IPS-NIHi11 (cell line): ENCODE measurements around the gene KSR2.

Experiments
- DNase-seq: peaks from one replicate; pipeline ENCODE4 v3.0.0; 2012; ENCODE audit warnings: mixed read lengths, low spot score

KSR2 gene

DNA sequence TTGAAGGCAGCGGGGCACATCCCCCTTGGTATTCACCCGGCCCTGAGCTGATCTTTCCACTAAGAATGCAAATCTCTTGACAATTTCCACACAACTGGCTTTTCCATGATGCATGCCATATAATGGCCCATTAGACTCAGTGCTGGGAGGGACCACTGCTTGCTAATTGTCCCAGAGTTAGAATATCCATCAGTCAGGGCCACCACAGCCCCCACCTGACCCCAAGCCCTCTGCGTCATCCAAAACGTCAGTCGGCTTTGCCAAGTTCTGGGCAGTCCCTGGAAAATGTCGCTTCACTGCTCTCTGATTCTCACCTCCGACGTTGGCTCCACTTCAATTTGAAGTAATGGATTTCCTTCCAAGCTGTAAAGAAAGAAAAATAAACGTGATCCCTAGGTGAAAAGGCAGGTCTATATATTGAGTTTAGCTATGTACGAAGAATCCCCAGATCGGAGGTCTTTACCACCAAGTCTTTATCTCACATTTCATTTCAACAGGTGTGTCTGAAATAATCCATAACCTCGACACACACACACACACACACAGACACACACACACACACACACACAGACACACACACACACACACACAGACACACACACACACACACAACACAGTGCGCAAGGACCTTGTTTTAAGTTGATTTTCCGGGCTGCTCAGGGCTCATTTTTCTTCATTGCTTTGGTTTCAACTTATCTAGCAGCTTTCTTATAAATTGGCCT, 441.9 kb downstream of the KSR2 start:
- no peak for DNase-seq

DNA sequence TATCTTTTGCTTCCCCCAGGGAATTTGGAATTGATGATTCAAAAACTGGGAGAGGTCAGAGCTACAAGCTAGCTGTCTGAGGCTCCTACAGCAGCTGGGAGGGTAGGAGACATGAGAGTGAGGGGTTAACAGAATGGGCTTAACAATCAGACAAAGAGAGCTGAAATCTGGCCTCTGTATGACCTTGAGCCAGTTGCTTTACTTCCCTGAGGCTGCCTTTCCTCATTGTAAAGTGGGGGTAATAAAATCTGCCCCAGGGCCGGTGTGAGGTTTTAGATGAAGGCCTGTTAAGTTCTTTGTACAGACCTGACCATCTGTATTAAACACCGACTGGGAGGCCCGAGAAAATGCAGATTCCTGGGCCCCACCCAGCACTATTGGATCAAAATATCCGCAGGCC, 443.0 kb downstream of the KSR2 start:
- no peak for DNase-seq

DNA sequence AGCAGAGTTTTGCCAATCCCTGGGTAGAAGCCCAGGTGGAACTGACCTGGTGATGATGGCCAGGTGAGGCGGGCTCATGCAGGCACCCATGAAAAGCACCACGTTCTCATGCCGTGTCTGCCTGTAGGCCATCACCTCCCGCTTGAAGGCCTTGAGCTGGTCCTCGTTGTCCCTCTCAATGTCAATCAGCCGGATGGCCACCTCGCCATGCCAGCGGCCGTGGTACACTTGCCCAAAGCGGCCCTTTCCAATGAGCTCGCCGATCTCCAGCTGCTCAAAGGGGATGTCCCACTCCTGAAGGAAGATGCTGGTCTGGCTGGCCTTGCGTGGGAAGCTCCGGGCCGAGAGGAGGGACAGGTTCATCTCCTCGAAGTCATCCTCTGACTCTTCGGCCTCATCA, 444.0 kb downstream of the KSR2 start:
- no peak for DNase-seq

DNA sequence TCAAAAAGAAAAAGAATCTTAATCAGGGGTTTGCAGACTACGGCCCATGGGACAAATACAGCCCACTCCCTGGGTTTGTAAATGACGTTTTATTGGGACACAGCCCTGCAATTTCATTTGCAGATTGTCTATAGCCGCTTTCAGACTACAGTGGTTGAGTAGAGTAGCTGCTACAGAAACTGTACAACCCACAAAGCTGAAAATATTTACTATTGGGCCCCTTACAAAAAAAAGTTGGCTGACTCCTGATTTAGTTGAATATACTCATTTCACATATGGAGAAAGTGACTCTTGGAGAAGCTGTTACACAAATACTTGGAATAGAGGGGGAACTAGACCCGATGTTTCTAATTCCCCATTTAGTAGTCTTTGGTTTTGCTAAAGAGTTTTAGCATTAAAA, 444.8 kb downstream of the KSR2 start:
- DNase-seq: no peak

DNA sequence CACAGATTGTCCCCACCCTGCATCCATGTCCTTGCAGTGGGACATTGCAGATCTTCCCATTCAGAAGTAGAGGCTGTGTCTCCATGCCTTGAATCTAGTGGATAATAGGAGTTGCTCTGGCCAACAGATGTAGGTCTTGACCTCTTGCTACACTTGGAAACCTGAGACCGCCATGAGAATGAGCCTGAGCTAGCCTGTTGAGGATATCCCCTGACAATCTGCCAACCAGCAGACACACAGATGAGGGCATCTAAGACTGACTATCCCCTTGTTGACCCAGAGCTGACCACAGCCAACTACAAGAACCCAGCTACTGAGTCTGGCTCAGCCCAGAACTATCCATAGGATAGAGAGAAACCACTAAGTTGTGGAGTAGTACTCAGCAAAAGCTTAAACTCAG, 446.2 kb downstream of the KSR2 start:
- DNase-seq: no peak

DNA sequence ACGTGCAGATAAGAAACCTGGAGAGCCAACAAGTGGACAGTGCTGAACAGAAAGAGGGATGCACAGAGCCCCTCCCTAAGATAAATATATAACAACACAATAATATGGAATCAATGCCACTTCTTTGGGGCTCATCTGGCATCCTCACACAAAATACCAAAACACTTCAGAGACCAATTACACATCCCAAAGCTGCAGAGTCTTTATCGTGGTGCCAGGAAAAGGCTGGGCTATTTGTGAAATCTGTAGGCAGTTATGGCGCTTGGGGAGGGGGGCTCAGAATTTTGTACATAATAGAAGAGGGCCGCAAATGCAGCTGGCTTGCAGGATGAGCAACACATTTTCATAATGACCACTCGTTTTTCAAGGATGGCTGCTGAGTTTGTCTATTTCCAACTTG, 446.9 kb downstream of the KSR2 start:
- DNase-seq: no peak

DNA sequence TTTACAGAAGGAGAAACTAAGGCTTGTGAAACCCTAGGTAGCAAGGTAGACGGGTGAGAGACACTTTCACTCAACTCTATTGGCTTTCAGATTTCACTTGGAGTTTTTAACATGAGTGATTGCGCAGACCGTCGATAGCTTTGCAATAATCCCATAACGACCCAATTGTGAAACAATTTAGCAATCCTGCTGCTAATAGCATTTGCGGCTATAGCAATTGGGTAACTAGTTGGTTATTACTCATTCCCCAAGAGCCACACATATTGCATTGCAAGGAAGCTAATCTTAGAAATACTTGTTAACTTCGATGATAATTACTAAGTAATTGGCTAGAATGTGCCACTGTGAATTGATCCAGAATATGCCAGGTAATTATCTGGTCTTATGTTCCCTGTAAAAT, 447.4 kb downstream of the KSR2 start:
- DNase-seq: no peak

DNA sequence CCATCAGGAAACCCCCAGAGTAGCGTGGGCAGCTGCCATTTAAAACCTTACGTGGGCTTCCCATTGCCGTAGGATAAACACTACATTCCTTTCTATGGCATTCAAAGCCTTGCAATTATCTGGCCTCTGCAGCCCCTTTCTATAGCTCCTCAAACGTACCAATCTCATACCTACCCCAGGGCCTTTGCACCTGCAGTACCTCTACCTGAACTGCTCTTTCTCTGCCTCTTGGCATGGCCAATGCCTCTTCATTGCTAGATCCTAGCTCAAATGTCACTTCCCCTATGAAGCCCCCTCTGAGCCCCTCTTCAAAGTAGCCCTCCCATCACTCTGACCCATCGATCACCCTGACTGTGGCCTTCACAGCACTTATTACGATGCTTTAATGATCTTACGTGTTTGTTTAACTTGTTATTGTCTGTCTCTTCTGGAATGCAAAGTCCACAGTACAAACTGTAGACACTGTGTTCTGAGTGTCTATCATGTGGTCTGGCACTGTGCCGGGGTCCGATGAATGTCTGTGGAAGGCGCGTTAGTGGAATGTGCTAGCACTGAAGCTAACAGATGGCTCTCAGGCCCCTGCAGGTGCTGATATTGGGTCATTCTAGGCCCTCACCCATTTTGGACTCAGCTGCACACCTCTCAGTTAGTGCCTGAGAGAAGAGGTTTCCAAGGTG, 450.1 kb downstream of the KSR2 start:
- DNase-seq: no peak

DNA sequence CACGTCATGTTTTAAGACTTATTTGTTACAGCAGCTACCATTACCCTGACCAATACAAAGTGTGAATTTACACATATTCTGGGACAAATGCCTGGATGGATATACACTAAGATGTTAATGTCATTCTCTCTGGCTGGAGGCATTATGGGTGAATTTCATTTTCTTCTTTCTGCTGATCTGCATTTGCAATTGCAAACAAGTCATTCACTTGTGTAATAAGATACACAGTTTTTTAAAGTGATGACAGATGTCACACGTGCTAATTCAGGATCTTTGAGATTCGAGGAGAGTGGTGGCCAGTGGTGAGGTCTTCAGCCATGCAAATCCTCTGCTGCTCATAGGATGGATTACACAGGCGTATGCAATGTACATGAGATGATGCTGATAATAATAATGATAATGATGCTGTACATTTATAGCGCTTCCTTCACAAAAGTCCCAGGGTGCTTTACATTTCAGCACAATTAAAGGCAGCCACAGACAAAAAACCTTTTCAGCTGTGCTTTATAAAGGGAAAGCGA, 451.5 kb downstream of the KSR2 start:
- no peak for DNase-seq

DNA sequence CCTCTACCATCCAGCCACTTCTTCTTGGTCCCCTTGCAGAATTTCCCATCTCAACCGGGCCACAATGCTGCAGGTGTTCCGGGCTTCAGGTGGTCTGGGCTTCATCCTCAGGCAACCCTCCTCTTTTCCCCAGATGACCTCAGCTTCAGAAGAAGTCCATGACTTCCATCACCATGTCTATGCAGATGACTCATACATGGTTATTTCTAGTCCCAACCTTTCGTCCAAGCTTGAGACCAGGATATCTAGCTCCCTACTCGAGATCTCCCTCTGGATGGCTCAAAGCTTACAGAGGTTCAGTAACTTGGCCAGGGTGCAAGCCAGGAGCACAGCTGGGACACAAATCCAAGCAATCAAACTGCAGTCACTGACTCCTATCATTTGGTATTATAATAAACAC, 452.8 kb downstream of the KSR2 start:
- DNase-seq: no peak

DNA sequence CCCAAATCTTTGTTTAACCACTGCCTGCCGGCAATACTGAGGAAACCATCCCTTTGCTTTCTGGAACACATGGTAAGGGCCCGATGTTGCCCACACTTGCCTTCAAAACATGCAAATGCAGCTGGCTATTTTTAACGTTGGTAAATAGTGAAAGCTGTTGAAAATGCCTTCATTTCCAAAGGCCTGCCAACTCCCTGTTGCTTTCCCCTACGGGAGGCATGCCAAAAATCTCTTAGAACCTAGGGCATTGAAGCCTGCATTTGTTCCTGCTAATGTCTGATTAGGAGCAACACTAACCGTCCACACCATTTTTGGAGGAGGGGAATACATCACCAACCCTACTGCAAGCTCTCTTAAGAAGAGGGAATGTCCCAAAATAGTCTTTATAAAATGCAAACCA, 454.8 kb downstream of the KSR2 start:
- no peak for DNase-seq

DNA sequence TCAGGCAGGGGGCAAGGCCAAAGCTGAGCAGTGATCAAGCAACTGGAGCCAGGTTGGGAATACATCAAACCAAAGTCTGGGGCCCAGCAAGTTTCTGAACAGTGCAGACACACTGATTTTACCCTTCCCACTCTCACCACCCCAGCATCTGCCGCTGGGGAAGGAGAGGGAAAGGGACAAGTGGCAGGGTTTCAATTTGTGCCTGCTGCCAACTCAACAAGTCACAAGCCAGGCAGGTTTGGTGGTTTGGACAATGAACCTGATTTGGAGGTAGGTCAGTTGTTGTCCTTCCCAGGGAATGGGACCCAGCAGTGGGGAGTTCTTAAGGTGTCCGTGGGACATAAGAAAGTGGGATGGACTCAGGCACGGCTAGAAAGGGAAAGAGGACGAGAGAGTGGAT, 455.4 kb downstream of the KSR2 start:
- DNase-seq: no peak

DNA sequence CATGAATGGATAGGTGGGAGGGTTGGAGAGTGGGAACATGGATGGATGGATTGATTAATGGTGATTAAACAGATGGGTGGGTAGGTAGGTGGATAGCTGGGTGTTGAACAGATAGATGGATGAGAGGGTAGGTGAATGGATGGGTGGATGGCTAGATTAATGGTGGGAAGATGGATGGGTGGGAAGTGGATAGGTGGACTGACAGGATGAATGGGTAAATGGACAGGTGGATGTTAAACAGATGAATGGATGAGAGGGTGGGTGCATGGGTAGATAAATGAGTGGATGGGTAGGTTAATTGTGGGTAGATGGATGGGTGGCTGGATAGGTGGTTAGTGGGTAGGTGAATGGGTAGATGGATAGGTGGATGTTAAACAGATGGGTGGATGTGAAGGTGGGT, 460.3 kb downstream of the KSR2 start:
- no peak for DNase-seq

DNA sequence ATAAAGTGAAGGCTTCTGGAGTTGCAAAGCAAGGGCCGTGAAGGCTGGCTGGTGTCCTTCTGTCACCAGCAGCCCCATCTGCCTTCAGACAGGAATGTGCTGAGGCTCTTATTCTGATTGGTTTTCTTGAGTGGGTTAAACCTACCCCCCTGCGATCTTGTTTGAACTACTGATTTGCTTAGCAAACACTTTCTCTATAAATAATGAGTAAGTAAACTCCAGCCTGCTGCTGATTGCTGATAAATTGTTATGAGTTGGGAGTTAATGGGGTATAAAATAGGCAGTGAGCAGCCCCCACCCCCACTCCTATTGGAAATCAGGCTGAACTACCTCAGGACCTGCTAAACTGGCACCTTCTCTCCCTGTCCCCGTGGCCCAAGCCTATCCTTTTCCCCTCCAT, 461.2 kb downstream of the KSR2 start:
- DNase-seq: no peak

DNA sequence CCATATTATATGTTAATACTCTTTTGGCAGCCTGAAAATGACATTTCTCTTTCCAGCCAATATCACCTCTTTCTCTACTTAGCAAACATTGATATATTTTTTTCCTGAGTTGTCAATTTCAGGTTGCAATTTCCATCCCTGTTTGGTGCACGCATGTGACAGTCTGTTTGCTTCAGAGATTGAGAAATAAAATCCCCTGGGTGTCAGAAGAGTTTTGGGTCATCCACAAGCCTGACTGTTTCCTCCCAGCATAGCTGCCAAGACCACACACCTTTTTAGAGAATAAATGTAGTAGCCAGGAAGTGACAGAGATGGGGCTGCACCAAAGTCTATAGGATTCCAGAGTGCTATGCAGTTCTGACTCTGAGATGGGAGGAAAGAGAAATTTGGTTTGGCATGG, 462.5 kb downstream of the KSR2 start:
- DNase-seq: no peak

DNA sequence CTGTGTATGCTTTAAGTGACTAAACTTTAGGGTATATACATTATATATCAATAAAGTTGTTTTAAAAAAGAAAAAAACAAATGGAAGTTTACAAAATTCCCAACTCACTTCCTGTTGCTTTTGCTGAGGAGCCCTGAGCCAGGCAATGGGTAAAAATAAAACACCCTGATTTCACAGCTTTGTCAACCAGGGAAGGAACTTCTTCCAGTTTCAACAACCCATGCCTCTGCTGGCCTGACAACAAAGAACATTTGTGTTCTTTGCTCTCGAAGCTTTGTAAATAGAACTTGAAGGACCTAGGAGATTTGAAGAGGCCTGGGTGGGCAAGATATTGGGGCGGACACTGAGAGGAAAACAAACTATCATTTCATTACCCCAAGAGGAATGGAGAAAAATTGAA, 466.2 kb downstream of the KSR2 start:
- DNase-seq: no peak

DNA sequence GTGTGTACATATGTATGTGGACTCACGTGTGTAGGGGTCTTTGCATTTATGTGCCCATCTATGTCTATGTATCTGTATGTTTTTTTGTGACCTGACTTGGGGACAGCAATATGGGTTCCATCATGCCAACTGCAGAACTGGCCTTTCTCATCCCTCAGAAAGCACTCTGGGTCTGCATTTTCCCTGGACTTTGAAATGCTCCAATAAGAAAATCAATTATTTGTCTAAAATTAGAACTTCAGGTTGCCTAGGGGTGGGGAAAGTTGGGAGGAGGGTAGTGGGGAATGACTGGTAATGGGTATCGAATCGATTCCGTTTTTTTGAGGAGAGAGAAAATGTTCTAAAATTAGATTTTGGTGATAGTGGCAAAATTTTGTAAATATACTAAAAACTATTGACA, 466.6 kb downstream of the KSR2 start:
- DNase-seq: no peak

DNA sequence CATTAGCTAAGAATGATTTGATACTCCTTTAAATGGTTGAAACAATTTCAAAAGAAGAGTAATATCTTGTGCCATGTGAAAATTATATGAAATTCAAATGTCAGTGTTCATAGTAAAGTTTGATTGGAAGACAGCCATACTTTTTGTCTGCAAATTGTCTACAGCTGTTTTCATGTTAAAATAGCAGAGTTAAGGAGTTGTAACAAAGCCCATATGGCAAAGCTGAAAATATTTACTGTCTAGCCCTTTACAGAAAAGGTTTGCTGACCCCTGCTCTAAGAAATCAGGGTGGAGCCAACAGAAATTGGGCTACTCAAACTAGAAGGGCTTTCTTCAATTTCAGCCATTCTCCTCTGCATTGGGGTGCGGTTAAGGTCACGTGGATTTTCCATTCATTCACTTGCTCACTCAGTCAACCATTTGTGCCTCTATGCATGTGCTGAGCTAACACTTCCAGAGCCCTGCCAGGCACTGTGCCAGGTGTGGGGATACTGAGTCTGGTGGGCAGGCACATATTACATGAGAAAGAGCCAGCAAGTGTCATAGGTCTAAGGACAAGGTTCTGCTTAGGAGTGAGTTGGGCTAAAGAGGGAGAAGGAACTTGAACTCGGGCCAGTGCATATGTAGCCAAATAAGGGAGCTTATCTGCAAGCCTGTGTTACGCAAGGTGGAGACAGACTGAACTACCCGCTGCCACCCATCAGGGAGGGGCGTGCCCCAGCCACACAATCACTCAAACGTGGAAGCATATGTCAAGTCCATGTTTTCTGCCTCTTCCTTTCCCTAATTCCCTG, 467.5 kb downstream of the KSR2 start:
- no peak for DNase-seq

DNA sequence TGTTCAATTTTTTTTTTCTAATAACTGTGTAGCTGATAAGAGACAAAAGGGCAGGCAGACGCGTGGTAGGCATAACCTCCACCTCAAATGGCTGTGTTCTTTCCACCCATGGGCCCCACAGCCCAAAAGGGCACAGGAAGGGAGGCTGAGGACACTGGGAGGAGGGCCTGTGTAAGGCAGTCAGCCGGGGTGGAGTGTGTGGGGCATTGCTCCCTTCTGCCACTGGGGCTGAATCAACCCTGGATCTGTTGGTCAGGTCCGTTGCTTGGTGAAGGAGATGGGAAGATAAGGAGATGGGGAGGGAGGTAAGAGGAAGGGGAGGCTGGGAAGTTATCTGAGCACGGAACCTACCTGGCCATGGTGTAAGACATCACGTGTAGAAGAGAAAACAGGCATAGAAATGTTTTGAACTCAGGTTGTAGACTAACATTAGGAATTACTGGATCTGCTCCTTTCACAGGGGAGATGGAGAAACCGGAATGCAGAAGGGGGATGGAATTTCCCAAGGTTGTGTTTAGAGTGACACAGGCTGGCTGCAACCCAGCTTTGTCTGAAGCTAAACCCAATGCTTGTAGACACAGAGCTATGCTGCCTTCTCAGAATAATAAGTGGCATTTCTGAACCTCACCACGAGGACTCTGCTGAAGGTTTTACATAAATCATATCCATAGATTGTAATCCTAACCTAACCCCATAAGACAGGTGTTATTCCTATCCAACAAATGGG, 468.9 kb downstream of the KSR2 start:
- peak; percentile 17 for DNase-seq

DNA sequence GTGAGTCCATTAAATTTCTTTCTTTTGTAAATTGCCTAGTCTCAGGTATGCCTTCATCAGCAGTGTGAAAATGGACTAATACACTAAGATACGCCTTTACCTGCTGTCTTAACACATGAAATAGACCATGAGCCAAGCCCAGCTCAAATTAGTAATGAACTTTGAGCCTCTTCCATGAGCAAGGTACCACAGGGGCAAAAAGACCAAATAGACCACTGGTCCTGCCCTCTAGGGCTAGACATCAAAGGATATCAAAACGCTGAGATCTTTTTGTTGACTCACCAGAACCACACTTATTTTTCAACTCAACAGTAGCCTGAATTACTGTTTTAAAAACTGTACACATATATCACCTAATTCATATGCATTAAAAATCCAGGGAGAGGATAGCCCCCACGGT, 469.9 kb downstream of the KSR2 start:
- no peak for DNase-seq

DNA sequence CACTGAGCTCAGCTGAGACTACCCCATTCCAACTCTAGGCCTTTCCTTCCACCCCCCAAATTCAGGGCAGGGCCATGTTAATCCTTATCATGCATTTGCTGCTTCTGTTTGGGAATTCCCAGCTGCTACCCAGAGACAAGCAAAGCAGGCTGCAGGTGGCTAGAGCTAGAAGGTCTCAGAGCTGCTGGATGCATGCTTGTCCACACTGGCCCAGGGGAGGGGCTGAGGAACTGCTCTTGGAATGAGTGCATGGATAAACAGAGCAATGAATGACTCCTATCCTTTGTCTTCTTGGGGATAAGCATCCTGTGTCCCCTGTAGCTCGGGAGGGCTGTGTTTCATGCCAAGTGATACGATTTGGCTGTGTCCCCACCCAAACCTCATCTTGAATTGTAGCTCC, 470.5 kb downstream of the KSR2 start:
- DNase-seq: no peak

DNA sequence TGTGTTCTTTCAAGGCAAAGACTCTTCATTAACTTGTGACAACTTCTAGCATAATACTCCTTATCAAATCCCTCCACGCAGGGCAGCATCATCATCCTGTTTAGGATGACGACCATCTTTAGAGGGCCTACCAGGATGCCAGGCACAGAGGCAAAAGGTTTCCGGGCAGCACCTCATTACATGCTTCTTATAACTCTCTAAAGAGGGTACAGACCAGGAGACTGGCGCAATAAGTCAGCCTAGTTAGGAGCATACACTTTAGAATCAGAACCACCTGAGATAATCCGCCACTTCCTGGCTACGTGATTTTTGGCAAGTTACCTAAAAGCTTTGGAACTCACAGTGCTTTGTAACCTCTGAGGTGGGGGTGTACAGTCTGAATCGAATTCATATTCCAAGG, 471.4 kb downstream of the KSR2 start:
- no peak for DNase-seq
